Measurements from ENCODE around the gene ABHD10. TPM values are rescaled to one million over a fixed set of nuclear protein-coding genes. Genes with fewer than 3 reads are reported as not detected.

Gene ABHD10
- total RNA-seq, 6 experiments from 2014 or later = 16.7 to 25.2 (median 20.8) TPM

DNA sequence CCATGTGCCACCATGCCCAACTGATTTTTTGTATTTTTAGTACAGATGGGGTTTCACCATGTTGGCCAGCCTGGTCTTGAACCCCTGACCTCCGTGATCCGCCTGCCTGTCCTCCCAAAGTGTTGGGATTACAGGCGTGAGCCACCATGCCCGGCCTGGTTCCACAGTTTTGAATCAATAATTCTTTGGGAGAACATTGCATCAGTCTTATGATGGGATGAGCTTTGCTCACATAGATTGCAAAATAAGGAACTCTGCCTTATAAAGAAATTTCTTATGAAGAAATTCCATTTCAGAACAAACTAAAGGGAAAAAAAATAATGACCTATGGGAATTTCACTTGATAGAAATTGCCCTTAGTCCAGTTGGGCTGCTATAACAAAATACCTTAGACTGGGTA, 39.9 kb downstream of the ABHD10 start:
- intact Hi-C loops (cut with DNase I) = no loop called here
- H3K36me3 ChIP-seq = no peaks in the 10 kb centered on the region
- DNase-seq (no peak), ATAC-seq (peak in 3 of 4 donors; percentile 40 to 60 (median 46))
- no peak for TF ChIP-seq POLR2A (IDR thresholded peaks at IDR 0.05)
- TF ChIP-seq, protein P1, sequence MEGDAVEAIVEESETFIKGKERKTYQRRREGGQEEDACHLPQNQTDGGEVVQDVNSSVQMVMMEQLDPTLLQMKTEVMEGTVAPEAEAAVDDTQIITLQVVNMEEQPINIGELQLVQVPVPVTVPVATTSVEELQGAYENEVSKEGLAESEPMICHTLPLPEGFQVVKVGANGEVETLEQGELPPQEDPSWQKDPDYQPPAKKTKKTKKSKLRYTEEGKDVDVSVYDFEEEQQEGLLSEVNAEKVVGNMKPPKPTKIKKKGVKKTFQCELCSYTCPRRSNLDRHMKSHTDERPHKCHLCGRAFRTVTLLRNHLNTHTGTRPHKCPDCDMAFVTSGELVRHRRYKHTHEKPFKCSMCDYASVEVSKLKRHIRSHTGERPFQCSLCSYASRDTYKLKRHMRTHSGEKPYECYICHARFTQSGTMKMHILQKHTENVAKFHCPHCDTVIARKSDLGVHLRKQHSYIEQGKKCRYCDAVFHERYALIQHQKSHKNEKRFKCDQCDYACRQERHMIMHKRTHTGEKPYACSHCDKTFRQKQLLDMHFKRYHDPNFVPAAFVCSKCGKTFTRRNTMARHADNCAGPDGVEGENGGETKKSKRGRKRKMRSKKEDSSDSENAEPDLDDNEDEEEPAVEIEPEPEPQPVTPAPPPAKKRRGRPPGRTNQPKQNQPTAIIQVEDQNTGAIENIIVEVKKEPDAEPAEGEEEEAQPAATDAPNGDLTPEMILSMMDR (IDR thresholded peaks at IDR 0.05) = no peak
- 42% methylated on average over 4 of the region's 4 CpGs for WGBS (ENCODE audit: insufficient coverage, low coverage, low lambda C conversion rate, missing lambda C conversion rate)
- H3K4me3 ChIP-seq = no peak overlapping the region
- peak overlapping the region in 1 of 3 donors; percentile 4 for H3K27ac ChIP-seq
- H3K4me1 ChIP-seq = no peaks in the 10 kb centered on the region
- no peaks in the 10 kb centered on the region for H3K9me3 ChIP-seq
- no peaks in the 10 kb centered on the region for H3K27me3 ChIP-seq

DNA sequence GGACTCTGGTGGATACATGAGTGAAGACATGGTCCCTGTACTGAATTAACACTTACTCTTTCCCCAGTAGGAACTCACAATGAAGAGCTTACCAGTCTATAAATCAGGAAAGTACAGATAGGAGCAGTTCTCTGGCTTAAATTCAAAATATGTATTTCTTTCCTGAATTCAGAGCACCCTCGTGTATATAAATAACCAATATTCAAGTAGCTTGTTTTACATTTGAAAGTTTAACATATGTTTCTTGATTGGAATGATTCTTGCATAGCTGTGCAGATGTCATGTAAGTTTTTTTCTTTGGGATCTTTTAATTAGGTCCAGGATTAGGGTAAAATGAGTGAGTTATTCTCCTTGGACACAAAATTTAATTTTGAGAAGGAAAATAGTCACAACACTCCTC, 40.9 kb downstream of the ABHD10 start:
- intact Hi-C loops (cut with DNase I) = no loop called here
- Histone ChIP-seq H3K9me3 (no peaks in the 10 kb centered on the region), H3K4me3 (no peak overlapping the region), H3K27ac (no peak overlapping the region), H3K36me3 (no peaks in the 10 kb centered on the region), H3K27me3 (no peaks in the 10 kb centered on the region), H3K4me1 (no peaks in the 10 kb centered on the region)
- ATAC-seq (no peak), DNase-seq (no peak)
- 43% methylated on average over 1 of the region's 1 CpG for WGBS (ENCODE audit: insufficient coverage, low coverage, low lambda C conversion rate, missing lambda C conversion rate)
- no peak for TF ChIP-seq POLR2A (IDR thresholded peaks at IDR 0.05)
- TF ChIP-seq, protein P1 (IDR thresholded peaks at IDR 0.05) = no peak

DNA sequence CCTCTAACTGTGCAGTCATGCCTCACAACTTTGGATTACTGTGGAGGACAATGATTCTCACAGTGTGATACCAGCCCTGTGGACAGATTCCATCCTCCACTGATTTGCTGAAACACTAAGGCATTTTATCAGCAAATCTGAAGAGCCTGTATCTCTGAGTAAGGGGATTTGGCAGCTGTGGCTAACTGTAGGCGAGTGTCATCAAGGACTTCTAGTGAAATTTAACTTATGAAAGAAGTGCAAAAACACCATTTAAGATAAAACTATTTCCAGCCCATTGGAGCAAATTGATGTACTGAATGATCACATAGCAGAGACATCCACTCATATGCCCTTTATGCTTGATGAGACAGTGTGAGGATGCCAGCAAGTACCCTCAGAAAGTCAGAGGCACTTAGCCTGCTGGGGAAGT, 41.9 kb downstream of the ABHD10 start:
- Histone ChIP-seq H3K4me3 (no peak overlapping the region), H3K9me3 (no peaks in the 10 kb centered on the region), H3K36me3 (no peaks in the 10 kb centered on the region), H3K27ac (no peak overlapping the region), H3K4me1 (no peaks in the 10 kb centered on the region), H3K27me3 (no peaks in the 10 kb centered on the region)
- intact Hi-C loops (cut with DNase I) = no loop called here
- DNase-seq (no peak), ATAC-seq (no peak)
- 100% methylated on average over 1 of the region's 1 CpG for WGBS (ENCODE audit: insufficient coverage, low coverage, low lambda C conversion rate, missing lambda C conversion rate)
- TF ChIP-seq, protein P1 (IDR thresholded peaks at IDR 0.05) = no peak
- no peak for TF ChIP-seq POLR2A (IDR thresholded peaks at IDR 0.05)

DNA sequence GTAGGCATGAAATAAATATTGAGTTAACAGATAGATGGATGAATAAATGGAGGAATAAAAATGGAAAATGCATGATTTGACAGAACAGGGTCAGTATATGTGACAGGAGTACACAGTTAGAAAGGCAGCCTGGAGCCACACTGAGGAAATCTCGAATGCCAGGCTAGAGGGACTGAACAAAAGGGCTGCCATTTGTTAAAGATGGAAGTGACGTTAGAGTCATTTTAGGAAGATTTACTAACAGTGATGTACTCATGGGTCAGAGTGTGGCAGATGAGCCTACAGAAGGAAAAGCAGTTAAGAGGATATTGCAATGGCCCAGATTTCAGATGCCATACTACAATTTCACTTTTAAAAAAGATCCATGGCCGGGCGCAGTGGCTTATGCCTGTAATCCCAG, 48.3 kb downstream of the ABHD10 start:
- Histone ChIP-seq H3K4me3 (no peak overlapping the region), H3K36me3 (no peaks in the 10 kb centered on the region), H3K4me1 (no peaks in the 10 kb centered on the region), H3K27ac (no peak overlapping the region), H3K27me3 (no peaks in the 10 kb centered on the region), H3K9me3 (no peaks in the 10 kb centered on the region)
- WGBS (ENCODE audit: insufficient coverage, low coverage, low lambda C conversion rate, missing lambda C conversion rate) = 95% methylated on average over 3 of the region's 4 CpGs
- no peak for ATAC-seq
- no peak for TF ChIP-seq POLR2A (IDR thresholded peaks at IDR 0.05)
- TF ChIP-seq, protein P1 (IDR thresholded peaks at IDR 0.05) = no peak
- intact Hi-C loops (cut with DNase I) = no loop called here
- no peak for DNase-seq

DNA sequence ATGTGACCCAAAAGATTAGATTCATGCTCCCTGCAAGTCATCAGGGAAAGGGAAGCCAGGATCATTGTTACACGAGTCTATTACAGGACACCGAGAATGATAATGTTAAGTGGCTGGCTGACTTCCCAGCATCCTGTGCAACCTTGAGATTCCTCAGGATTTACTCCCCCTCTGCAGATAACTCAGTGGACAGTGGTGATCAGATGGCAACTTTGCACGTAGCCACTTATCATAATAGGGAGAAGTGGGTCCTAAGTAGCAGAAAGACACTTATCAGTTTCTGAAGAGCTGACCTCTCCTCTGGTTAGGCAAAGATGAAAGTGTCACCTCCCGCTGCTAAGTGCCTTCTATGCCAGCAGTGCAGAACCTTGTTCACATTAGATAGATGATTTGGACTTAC, 49.0 kb downstream of the ABHD10 start:
- no peaks in the 10 kb centered on the region for H3K4me1 ChIP-seq
- WGBS (ENCODE audit: insufficient coverage, low coverage, low lambda C conversion rate, missing lambda C conversion rate) = 60% methylated on average over 1 of the region's 4 CpGs
- no peak overlapping the region for H3K27ac ChIP-seq
- no peaks in the 10 kb centered on the region for H3K9me3 ChIP-seq
- ATAC-seq (peak; percentile 69 to 85 (median 77)), DNase-seq (no peak)
- H3K27me3 ChIP-seq = no peaks in the 10 kb centered on the region
- no peak for TF ChIP-seq POLR2A (IDR thresholded peaks at IDR 0.05)
- TF ChIP-seq, protein P1 (IDR thresholded peaks at IDR 0.05) = no peak
- H3K36me3 ChIP-seq = no peaks in the 10 kb centered on the region
- H3K4me3 ChIP-seq = no peak overlapping the region
- intact Hi-C loops (cut with DNase I) = no loop called here

Measured in right lobe of liver (tissue), 6 donors.